ENCODE results near the gene RIPK4.

DNA sequence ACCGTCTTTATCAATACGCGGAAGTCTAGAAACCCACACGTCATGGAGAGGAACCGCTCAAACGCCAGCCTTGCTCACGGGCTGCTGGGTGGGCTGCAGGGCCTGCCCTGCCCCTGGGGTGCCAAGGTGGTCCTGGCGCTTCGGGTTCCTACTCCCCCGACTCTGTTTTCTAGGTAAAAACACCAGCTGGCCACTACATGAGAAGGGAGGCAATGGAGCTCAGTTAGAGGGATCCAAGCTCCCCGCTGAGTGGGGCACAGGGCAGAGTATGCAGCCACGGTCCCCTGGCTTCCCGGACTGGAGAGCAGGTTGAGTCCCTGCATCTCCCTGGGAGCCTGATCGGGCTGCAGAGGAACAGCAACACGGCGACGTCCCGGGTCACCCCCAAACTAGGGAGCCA lies 41.2 kb upstream of the RIPK4 start:
- TF ChIP-seq, protein P1, sequence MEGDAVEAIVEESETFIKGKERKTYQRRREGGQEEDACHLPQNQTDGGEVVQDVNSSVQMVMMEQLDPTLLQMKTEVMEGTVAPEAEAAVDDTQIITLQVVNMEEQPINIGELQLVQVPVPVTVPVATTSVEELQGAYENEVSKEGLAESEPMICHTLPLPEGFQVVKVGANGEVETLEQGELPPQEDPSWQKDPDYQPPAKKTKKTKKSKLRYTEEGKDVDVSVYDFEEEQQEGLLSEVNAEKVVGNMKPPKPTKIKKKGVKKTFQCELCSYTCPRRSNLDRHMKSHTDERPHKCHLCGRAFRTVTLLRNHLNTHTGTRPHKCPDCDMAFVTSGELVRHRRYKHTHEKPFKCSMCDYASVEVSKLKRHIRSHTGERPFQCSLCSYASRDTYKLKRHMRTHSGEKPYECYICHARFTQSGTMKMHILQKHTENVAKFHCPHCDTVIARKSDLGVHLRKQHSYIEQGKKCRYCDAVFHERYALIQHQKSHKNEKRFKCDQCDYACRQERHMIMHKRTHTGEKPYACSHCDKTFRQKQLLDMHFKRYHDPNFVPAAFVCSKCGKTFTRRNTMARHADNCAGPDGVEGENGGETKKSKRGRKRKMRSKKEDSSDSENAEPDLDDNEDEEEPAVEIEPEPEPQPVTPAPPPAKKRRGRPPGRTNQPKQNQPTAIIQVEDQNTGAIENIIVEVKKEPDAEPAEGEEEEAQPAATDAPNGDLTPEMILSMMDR (IDR thresholded peaks at IDR 0.05): no peak
- TF ChIP-seq POLR2A (IDR thresholded peaks at IDR 0.05) (no peak), EP300 (IDR thresholded peaks at IDR 0.05) (no peak)

Data from ovary (tissue), 3 donors.